HCEC 1CT (cell line): ENCODE measurements around the gene SPDYA.
A peak's percentile ranks its signal among the peaks of the same experiment; 100 is the strongest.
"Not testable (repeated sequence)": the region's sequence is repeated elsewhere in the genome, so short reads cannot be mapped to it uniquely, and the experiment has no call there.

Source experiments
- DNase-seq: peaks from one replicate; pipeline ENCODE4 v3.0.0-alpha.2; 2017

SPDYA gene

GRCh38 chr2:28810384-28811285, at the start of gene SPDYA:
TSS of gene SPDYA (plus strand) at chr2:28810834. CDS start at chr2:28816015, 5,181 bp downstream.
- no peak for DNase-seq

- DNase-seq = no peak
Measured at GRCh38 chr2:28761420-28761819, 49.2 kb upstream of the SPDYA start.

GRCh38 chr2:28764909-28765711, 45.5 kb upstream of the SPDYA start:
- no peak for DNase-seq

GRCh38 chr2:28766070-28766469, 44.6 kb upstream of the SPDYA start:
- DNase-seq = no peak

- no peak for DNase-seq
Measured at GRCh38 chr2:28767337-28767736, 43.3 kb upstream of the SPDYA start.

- no peak for DNase-seq
Measured at GRCh38 chr2:28768422-28768821, 42.2 kb upstream of the SPDYA start.

GRCh38 chr2:28768952-28769351, 41.7 kb upstream of the SPDYA start:
- DNase-seq = no peak

- no peak for DNase-seq
Measured at GRCh38 chr2:28772351-28772750, 38.3 kb upstream of the SPDYA start.

- DNase-seq = no peak
Measured at GRCh38 chr2:28776471-28776870, 34.2 kb upstream of the SPDYA start.

- no peak for DNase-seq
Measured at GRCh38 chr2:28778392-28778791, 32.2 kb upstream of the SPDYA start.

GRCh38 chr2:28779001-28779400, 31.6 kb upstream of the SPDYA start:
- no peak for DNase-seq

- no peak for DNase-seq
Measured at GRCh38 chr2:28780496-28780895, 30.1 kb upstream of the SPDYA start.

- no peak for DNase-seq
Measured at GRCh38 chr2:28782423-28782822, 28.2 kb upstream of the SPDYA start.

- DNase-seq = not testable (repeated sequence)
Measured at GRCh38 chr2:28784570-28784969, 26.1 kb upstream of the SPDYA start.

- no peak for DNase-seq
Measured at GRCh38 chr2:28796620-28797019, 14.0 kb upstream of the SPDYA start.

GRCh38 chr2:28801726-28802125, 8.9 kb upstream of the SPDYA start:
- peak; percentile 42 for DNase-seq

GRCh38 chr2:28802975-28803429, 7.6 kb upstream of the SPDYA start:
- peak; percentile 27 for DNase-seq

GRCh38 chr2:28809927-28810326, 707 bp upstream of the SPDYA start:
- no peak for DNase-seq

GRCh38 chr2:28818053-28818452, 7.4 kb downstream of the SPDYA start:
- DNase-seq = no peak

- DNase-seq = peak; percentile 35
Measured at GRCh38 chr2:28821295-28821958, 10.8 kb downstream of the SPDYA start.

- DNase-seq = no peak
Measured at GRCh38 chr2:28822036-28822435, 11.4 kb downstream of the SPDYA start.

- DNase-seq = no peak
Measured at GRCh38 chr2:28824207-28824606, 13.6 kb downstream of the SPDYA start.

- no peak for DNase-seq
Measured at GRCh38 chr2:28824870-28825269, 14.2 kb downstream of the SPDYA start.
